IMR-90 (cell line): Measurements from ENCODE around the gene PRDM2. TPM values are rescaled to one million over a fixed set of nuclear protein-coding genes. Genes with fewer than 3 reads are reported as not detected.

Experiments
- ATAC-seq: fragments of 200-7000 bp; cut with Tn5 transposase; 2 replicates; pipeline ENCODE4 v1.9.1; 2020; ENCODE audit warnings: low read depth, mild to moderate bottlenecking, moderate library complexity
- BruUV-seq: library from RNA; stranded (reverse); fragments of 400-500 nt; replicated peaks from 2 replicates; lab custom pipeline; 2021; lab: Mats Ljungman, UMichigan
- CTCF ChIA-PET: fragments of 300-600 bp; formaldehyde crosslinking; extraction: SDS; loops from one replicate; lab custom pipeline; 2021; ENCODE audit warnings: antibody characterized with exemption; lab: Yijun Ruan, JAX
- POLR2A ChIA-PET: fragments of 300-600 bp; sonication (Branson Sonifier 250); formaldehyde crosslinking; loops from one replicate; lab custom pipeline; 2022; ENCODE audit warnings: antibody characterized with exemption; ENCODE audit not compliant: unreplicated experiment; lab: Charles Lee
- DNase-seq: peaks from one replicate; pipeline ENCODE4 v3.0.0; 2013
- H2AFZ ChIP-seq: replicated peaks from 2 replicates; pipeline ENCODE3; 2013; ENCODE audit warnings: low read length, mild to moderate bottlenecking; ENCODE audit not compliant: poor library complexity
- H2AK5ac ChIP-seq: 2 replicates; pipeline ENCODE4 v1.6.1; 2013; ENCODE audit warnings: low read depth, low read length, inconsistent platforms
- H2AK9ac ChIP-seq: replicated peaks from 2 replicates; pipeline ENCODE3; 2013; ENCODE audit warnings: mild to moderate bottlenecking, low read depth, low read length, moderate library complexity; ENCODE audit not compliant: poor library complexity
- H2BK120ac ChIP-seq: 2 replicates; pipeline ENCODE4 v1.6.1; 2013; ENCODE audit warnings: low read depth, low read length, inconsistent platforms
- H2BK15ac ChIP-seq: 3 replicates; pipeline ENCODE4 v1.6.1; 2013; ENCODE audit warnings: low read depth, low read length, inconsistent platforms
- H2BK20ac ChIP-seq: 2 replicates; pipeline ENCODE4 v1.6.1; 2013; ENCODE audit warnings: low read depth, mild to moderate bottlenecking, inconsistent platforms, low read length, moderate library complexity
- H2BK5ac ChIP-seq: 2 replicates; pipeline ENCODE4 v1.6.1; 2013; ENCODE audit warnings: mild to moderate bottlenecking, low read depth, low read length, inconsistent platforms; ENCODE audit not compliant: poor library complexity, severe bottlenecking
- H3K14ac ChIP-seq: replicated peaks from 2 replicates; pipeline ENCODE4 v1.6.1; 2013; ENCODE audit warnings: low read depth, low read length, inconsistent platforms
- H3K18ac ChIP-seq: 2 replicates; pipeline ENCODE4 v1.6.1; 2013; ENCODE audit warnings: low read depth, low read length, control low read depth
- H3K23ac ChIP-seq: 2 replicates; pipeline ENCODE4 v1.6.1; 2013; ENCODE audit warnings: low read depth, low read length, inconsistent platforms
- H3K27ac ChIP-seq: 2 replicates; pipeline ENCODE4 v1.5.1; 2013; ENCODE audit warnings: mild to moderate bottlenecking, control low read depth, low read length; ENCODE audit not compliant: insufficient read depth
- H3K27me3 ChIP-seq: 2 replicates; pipeline ENCODE4 v1.6.1; 2013; ENCODE audit warnings: low read length; ENCODE audit not compliant: control insufficient read depth, insufficient read depth
- H3K36me3 ChIP-seq: 2 replicates; pipeline ENCODE4 v1.6.1; 2013; ENCODE audit warnings: low read length, mixed read lengths; ENCODE audit not compliant: control insufficient read depth, insufficient read depth
- H3K4ac ChIP-seq: 2 replicates; pipeline ENCODE4 v1.6.1; 2013; ENCODE audit warnings: low read depth, low read length, inconsistent platforms
- H3K4me1 ChIP-seq: 2 replicates; pipeline ENCODE4 v1.6.1; 2013; ENCODE audit warnings: low read length, mixed read lengths; ENCODE audit not compliant: control insufficient read depth, insufficient read depth
- H3K4me2 ChIP-seq: 2 replicates; pipeline ENCODE4 v1.6.1; 2013; ENCODE audit warnings: low read depth, mild to moderate bottlenecking, control low read depth, low read length, moderate library complexity
- H3K4me3 ChIP-seq: 2 replicates; pipeline ENCODE4 v1.5.1; 2013; ENCODE audit warnings: low read depth, mild to moderate bottlenecking, control low read depth, low read length, moderate library complexity; ENCODE audit not compliant: insufficient read depth
- H3K56ac ChIP-seq: 2 replicates; pipeline ENCODE4 v1.6.1; 2013; ENCODE audit warnings: low read length, inconsistent platforms; ENCODE audit not compliant: insufficient read depth; ENCODE audit errors: extremely low read depth
- H3K79me1 ChIP-seq, 2 experiments: 2 replicates each; pipeline ENCODE4 v1.6.1; 2013; ENCODE audit warnings: low read length in 2 of 2, inconsistent platforms in 1 of 2, low read depth in 1 of 2
- H3K9ac ChIP-seq: 2 replicates; pipeline ENCODE4 v1.6.1; 2013; ENCODE audit warnings: low read depth, low read length, control low read depth
- H3K9me1 ChIP-seq: 2 replicates; pipeline ENCODE4 v1.6.1; 2013; ENCODE audit warnings: low read length, inconsistent platforms; ENCODE audit not compliant: insufficient read depth
- H3K9me3 ChIP-seq: 2 replicates; pipeline ENCODE4 v1.6.1; 2013; ENCODE audit warnings: low read length; ENCODE audit not compliant: control insufficient read depth, insufficient read depth
- H4K20me1 ChIP-seq: 2 replicates; pipeline ENCODE4 v1.6.1; 2013; ENCODE audit warnings: low read length, inconsistent platforms; ENCODE audit not compliant: insufficient read depth
- H4K5ac ChIP-seq: 2 replicates; pipeline ENCODE4 v1.6.1; 2013; ENCODE audit warnings: mild to moderate bottlenecking, low read depth, low read length, control low read depth
- H4K8ac ChIP-seq, 2 experiments: 2 replicates each; pipeline ENCODE4 v1.6.1; 2013; ENCODE audit warnings: low read depth in 2 of 2, low read length in 2 of 2, control low read depth in 1 of 2, inconsistent platforms in 1 of 2
- H4K91ac ChIP-seq: 2 replicates; pipeline ENCODE4 v1.6.1; 2013; ENCODE audit warnings: low read depth, low read length, inconsistent platforms; ENCODE audit not compliant: insufficient read depth
- CEBPB ChIP-seq: IDR thresholded peaks from 2 replicates; pipeline ENCODE4 v1.6.1; 2012; ENCODE audit warnings: low read depth, low read length, improper control_type of control experiment
- CHD1 ChIP-seq: IDR thresholded peaks from 2 replicates; pipeline ENCODE4 v1.6.1; 2012; ENCODE audit warnings: low read depth, low read length, improper control_type of control experiment
- FOS ChIP-seq: fragments of 150-350 bp; IDR thresholded peaks from 2 replicates; pipeline ENCODE4 v1.6.1; 2016; ENCODE audit warnings: low read depth, low read length
- MAFK ChIP-seq: IDR thresholded peaks from 2 replicates; pipeline ENCODE4 v1.6.1; 2012; ENCODE audit warnings: low read depth, low read length, improper control_type of control experiment
- MAZ ChIP-seq: IDR thresholded peaks from 2 replicates; pipeline ENCODE4 v1.6.1; 2012; ENCODE audit warnings: low read depth, mild to moderate bottlenecking, low read length, improper control_type of control experiment, moderate library complexity, borderline replicate concordance
- MXI1 ChIP-seq: IDR thresholded peaks from 2 replicates; pipeline ENCODE4 v1.6.1; 2012; ENCODE audit warnings: low read depth, mild to moderate bottlenecking, low read length, moderate library complexity, borderline replicate concordance
- POLR2A ChIP-seq: IDR thresholded peaks from 2 replicates; pipeline ENCODE4 v1.6.1; 2012; ENCODE audit warnings: mild to moderate bottlenecking, low read depth, low read length
- RCOR1 ChIP-seq: IDR thresholded peaks from 2 replicates; pipeline ENCODE4 v1.6.1; 2012; ENCODE audit warnings: mild to moderate bottlenecking, low read length, improper control_type of control experiment; ENCODE audit not compliant: insufficient replicate concordance
- RFX5 ChIP-seq: IDR thresholded peaks from 2 replicates; pipeline ENCODE4 v1.8.0; 2012; ENCODE audit warnings: low read depth, mild to moderate bottlenecking, low read length, moderate library complexity
- WGBS, 2 experiments: methylation state at CpG; one replicate each; pipeline versions ENCODE4 v1.1.5 to v1.1.7; 2013; ENCODE audit warnings: missing lambda C conversion rate in 2 of 2; ENCODE audit not compliant: insufficient read length in 1 of 2; ENCODE audit errors: extremely low coverage in 2 of 2; 5-methylcytosine and 5-hydroxymethylcytosine counted together
- dilution Hi-C: fragments of 300-500 bp; cut with HindIII; formaldehyde crosslinking; loops from one replicate; pipeline ENCODE4 v1.14.3; 2018; ENCODE audit warnings: low sequenced_read_pairs; ENCODE audit not compliant: unreplicated experiment
- in situ Hi-C: fragments of 300-500 bp; cut with MboI; formaldehyde crosslinking; loops from 3 replicates; pipeline ENCODE4 v1.14.3; 2019; ENCODE audit warnings: low sequenced_read_pairs, inconsistent platforms, mixed read lengths
- intact Hi-C: fragments of 100-400 bp; cut with micrococcal nuclease; formaldehyde crosslinking; loops from 2 replicates; pipeline ENCODE4 v1.10.0; 2022
- polyA plus RNA-seq, 3 experiments: library from polyadenylated mRNA; depleted of rRNA; stranded (reverse); fragments of >200 nt; gene quantifications; 2 replicates each; pipeline ENCODE4 v1.2.3, GENCODE V29; 2012; ENCODE audit warnings: low replicate concordance in 1 of 3
- total RNA-seq: library from RNA; depleted of rRNA; stranded (reverse); fragments of >200 nt; gene quantifications from 2 replicates; pipeline ENCODE4 v1.2.3, GENCODE V29; 2012
- TF ChIP-seq, protein P1 (sequence below): fragments of 150-350 bp; IDR thresholded peaks from 2 replicates; pipeline ENCODE4 v1.6.1; 2017; ENCODE audit warnings: mild to moderate bottlenecking, antibody characterized with exemption, low read length, low read depth

Gene PRDM2
- total and polyA plus RNA-seq, 2 of the 4 experiments (the other 2 are of a cell fraction): 3.4 to 8.9 TPM

DNA sequence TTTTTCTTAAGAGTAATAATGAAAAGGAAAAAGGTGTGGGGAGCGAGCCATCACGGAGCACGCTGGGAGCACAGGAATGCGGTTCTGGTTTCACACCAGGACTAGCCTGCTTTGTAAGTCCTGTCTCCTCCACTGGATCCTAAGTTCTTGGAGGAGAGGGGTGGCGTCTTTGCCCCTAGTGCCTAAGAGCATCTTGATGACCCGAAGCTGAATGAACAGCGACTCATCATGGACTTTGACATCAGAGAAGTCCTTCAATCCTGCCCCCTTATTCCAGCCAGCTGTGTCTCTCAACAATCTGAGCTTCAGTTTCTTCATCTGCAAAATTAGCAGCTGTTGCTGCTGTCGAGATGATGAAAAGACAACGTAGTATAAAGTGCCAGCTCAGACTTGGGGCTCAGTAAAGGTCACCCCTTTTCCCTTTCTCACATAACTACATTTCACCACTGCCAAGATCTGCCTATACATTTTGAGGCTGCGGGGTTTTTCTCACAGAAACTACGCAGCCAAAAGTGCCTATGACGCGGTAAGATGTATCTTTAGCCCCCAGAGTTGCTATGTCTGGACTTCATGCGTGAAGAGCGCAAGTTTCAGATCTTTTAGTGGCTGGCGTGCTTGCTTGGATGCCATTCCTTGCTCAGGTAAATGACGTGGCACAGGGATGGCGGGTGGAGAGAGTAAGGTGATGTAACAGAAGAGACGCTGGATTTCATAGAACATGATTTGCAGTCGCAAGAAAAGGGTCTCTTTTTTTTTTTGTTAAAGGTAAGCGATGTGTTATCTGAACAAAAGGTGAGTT, 4.9 kb upstream of the PRDM2 start (continued):
- TF ChIP-seq RCOR1: no peak

DNA sequence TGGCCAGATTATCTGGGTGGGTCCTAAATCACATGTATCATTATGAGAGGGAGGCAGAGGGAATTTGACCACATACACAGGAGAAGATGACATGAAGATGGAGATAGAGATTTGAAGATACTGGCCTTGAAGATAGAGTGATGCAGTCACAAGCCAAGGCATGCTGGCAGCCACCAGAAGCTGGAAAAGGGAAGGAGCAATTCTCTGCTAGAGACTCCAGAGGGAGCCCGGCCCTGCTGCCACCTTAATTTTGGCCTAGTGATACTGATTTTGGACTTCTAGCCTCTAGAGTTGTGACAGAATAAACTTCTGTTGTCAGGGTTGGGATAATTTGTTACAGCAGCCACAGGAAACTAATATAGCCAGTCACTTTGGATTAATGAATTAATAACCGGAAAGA, 2.2 kb upstream of the PRDM2 start:
- CTCF ChIA-PET: no interaction called here

More for the DNA sequence above, 2.2 kb upstream of the PRDM2 start:
- no peak overlapping the region for H3K27ac ChIP-seq
- intact Hi-C loops: no loop called here
- no CpG with 5 or more reads among the region's 2 CpGs for WGBS, 2 experiments
- no peaks in the 10 kb centered on the region for H3K9me1 ChIP-seq
- H3K4me2 ChIP-seq: no peak overlapping the region
- no peak overlapping the region for H3K23ac ChIP-seq
- no peak overlapping the region for H2AFZ ChIP-seq
- TF ChIP-seq CHD1 (no peak), MAZ (no peak), RFX5 (no peak), POLR2A (no peak), MAFK (no peak), MXI1 (no peak), CEBPB (no peak), FOS (no peak)
- TF ChIP-seq, protein P1, sequence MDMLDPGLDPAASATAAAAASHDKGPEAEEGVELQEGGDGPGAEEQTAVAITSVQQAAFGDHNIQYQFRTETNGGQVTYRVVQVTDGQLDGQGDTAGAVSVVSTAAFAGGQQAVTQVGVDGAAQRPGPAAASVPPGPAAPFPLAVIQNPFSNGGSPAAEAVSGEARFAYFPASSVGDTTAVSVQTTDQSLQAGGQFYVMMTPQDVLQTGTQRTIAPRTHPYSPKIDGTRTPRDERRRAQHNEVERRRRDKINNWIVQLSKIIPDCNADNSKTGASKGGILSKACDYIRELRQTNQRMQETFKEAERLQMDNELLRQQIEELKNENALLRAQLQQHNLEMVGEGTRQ: no peak
- in situ Hi-C loops: loop anchor here (10.0 kb wide), 1 partner anchor 107 kb away; no protein-coding TSS in a partner anchor
- no peak overlapping the region for H2AK5ac ChIP-seq
- H3K56ac ChIP-seq: no peak overlapping the region
- DNase-seq (no peak), ATAC-seq (no peak)
- dilution Hi-C loops: no loop called here
- H4K91ac ChIP-seq: no peak overlapping the region
- no peaks in the 10 kb centered on the region for H3K36me3 ChIP-seq
- no peaks in the 10 kb centered on the region for H3K27me3 ChIP-seq
- no peak overlapping the region for H2BK5ac ChIP-seq
- no peaks in the 10 kb centered on the region; the same call in 1 of the 2 replicates for H3K9me3 ChIP-seq
- H3K14ac ChIP-seq: no peak overlapping the region
- peaks cover 7 to 12% of the 10 kb centered on the region in 2 experiments for H3K79me1 ChIP-seq
- POLR2A ChIA-PET: no interaction called here
- H3K4ac ChIP-seq: no peak overlapping the region
- no peak overlapping the region for H4K5ac ChIP-seq
- H3K4me1 ChIP-seq: peaks cover 4% of the 10 kb centered on the region
- H3K18ac ChIP-seq: no peak overlapping the region
- no peaks in the 10 kb centered on the region for H4K20me1 ChIP-seq
- H3K9ac ChIP-seq: no peak overlapping the region
- no peak overlapping the region for H3K4me3 ChIP-seq
- no peak overlapping the region for H2BK20ac ChIP-seq
- no TSS peak for BruUV-seq
- no peak overlapping the region for H2AK9ac ChIP-seq
- H2BK120ac ChIP-seq: no peak overlapping the region
- H2BK15ac ChIP-seq: no peak overlapping the region
- no peak overlapping the region for H4K8ac ChIP-seq
